Stimulated activated memory B cell treated with anti-CD40 and anti-IgM and Interleukin-4, amounts not matched to agents 10 μg/mL and 1 μg/mL and 100 μg/mL, for 72 hours (primary cell): Measurements from ENCODE around the gene TMEM208.

Experiments
- ATAC-seq: fragments of 150-1000 bp; cut with Tn5 transposase; 2 replicates; pipeline ENCODE4 v1.10.0; 2021
- H3K27ac Mint-ChIP-seq: one replicate; pipeline ENCODE4 v1.8.0; 2022; ENCODE audit warnings: mild to moderate bottlenecking, mixed read lengths
- H3K27me3 Mint-ChIP-seq: one replicate; pipeline ENCODE4 v1.8.0; 2022; ENCODE audit warnings: mixed read lengths
- H3K36me3 Mint-ChIP-seq: one replicate; pipeline ENCODE4 v1.8.0; 2022; ENCODE audit warnings: mixed read lengths
- H3K4me1 Mint-ChIP-seq: one replicate; pipeline ENCODE4 v1.8.0; 2022; ENCODE audit warnings: mixed read lengths
- H3K4me3 Mint-ChIP-seq: one replicate; pipeline ENCODE4 v1.8.0; 2022; ENCODE audit warnings: mild to moderate bottlenecking, moderate library complexity, mixed read lengths
- H3K9me3 Mint-ChIP-seq: one replicate; pipeline ENCODE4 v1.8.0; 2022; ENCODE audit warnings: mixed read lengths

TMEM208 gene

GRCh38 chr16:67246756-67247191 is 19.8 kb downstream of the TMEM208 start:
- peak overlapping the region; percentile 85 for H3K27ac Mint-ChIP-seq
- peak; percentile 18 for ATAC-seq
- H3K4me3 Mint-ChIP-seq: peak overlapping the region; percentile 82
- peaks cover 30% of the 10 kb centered on the region for H3K27me3 Mint-ChIP-seq
- H3K9me3 Mint-ChIP-seq: no peaks in the 10 kb centered on the region
- H3K36me3 Mint-ChIP-seq: no peaks in the 10 kb centered on the region
- H3K4me1 Mint-ChIP-seq: peaks cover 56% of the 10 kb centered on the region

GRCh38 chr16:67247192-67248072 is 20.5 kb downstream of the TMEM208 start, which contains the start of gene FHOD1:
TSS of gene FHOD1 (minus strand) at chr16:67247481. CDS start at chr16:67247410, 71 bp downstream.
- Mint-ChIP-seq H3K36me3 (no peaks in the 10 kb centered on the region), H3K9me3 (no peaks in the 10 kb centered on the region), H3K27ac (peak within 1 kb of the TSS; percentile 85), H3K4me3 (peak within 1 kb of the TSS; percentile 82), H3K27me3 (peaks cover 30% of the 10 kb centered on the region), H3K4me1 (peaks cover 54% of the 10 kb centered on the region)
- peak; percentile 84 for ATAC-seq

- Mint-ChIP-seq H3K9me3 (no peaks in the 10 kb centered on the region), H3K4me1 (peaks cover 49% of the 10 kb centered on the region), H3K27me3 (peaks cover 30% of the 10 kb centered on the region), H3K36me3 (no peaks in the 10 kb centered on the region), H3K4me3 (peak overlapping the region; percentile 82), H3K27ac (peak overlapping the region; percentile 85)
- no peak for ATAC-seq
Measured at GRCh38 chr16:67248073-67248400, 21.1 kb downstream of the TMEM208 start.

- no peak for ATAC-seq
- peak within 1 kb of the TSS; percentile 85 for H3K27ac Mint-ChIP-seq
- no peaks in the 10 kb centered on the region for H3K36me3 Mint-ChIP-seq
- H3K27me3 Mint-ChIP-seq: peaks cover 30% of the 10 kb centered on the region
- peak within 1 kb of the TSS; percentile 82 for H3K4me3 Mint-ChIP-seq
- H3K9me3 Mint-ChIP-seq: no peaks in the 10 kb centered on the region
- peaks cover 45% of the 10 kb centered on the region for H3K4me1 Mint-ChIP-seq
Measured at GRCh38 chr16:67248401-67249177, 21.7 kb downstream of the TMEM208 start, which contains the start of gene SLC9A5. TSS of gene SLC9A5 (plus strand) at chr16:67248979. CDS start at chr16:67249015, 36 bp downstream.

GRCh38 chr16:67249178-67250044 is 22.5 kb downstream of the TMEM208 start:
- H3K4me3 Mint-ChIP-seq: peak overlapping the region; percentile 67
- H3K4me1 Mint-ChIP-seq: peaks cover 37% of the 10 kb centered on the region
- H3K9me3 Mint-ChIP-seq: no peaks in the 10 kb centered on the region
- H3K27me3 Mint-ChIP-seq: peaks cover 30% of the 10 kb centered on the region
- no peaks in the 10 kb centered on the region for H3K36me3 Mint-ChIP-seq
- peak overlapping the region; percentile 85 for H3K27ac Mint-ChIP-seq
- ATAC-seq: no peak

GRCh38 chr16:67250045-67250327 is 23.1 kb downstream of the TMEM208 start:
- peaks cover 30% of the 10 kb centered on the region for H3K27me3 Mint-ChIP-seq
- no peak for ATAC-seq
- H3K27ac Mint-ChIP-seq: peak overlapping the region; percentile 85
- peak overlapping the region; percentile 67 for H3K4me3 Mint-ChIP-seq
- H3K4me1 Mint-ChIP-seq: peaks cover 31% of the 10 kb centered on the region
- no peaks in the 10 kb centered on the region for H3K36me3 Mint-ChIP-seq
- H3K9me3 Mint-ChIP-seq: no peaks in the 10 kb centered on the region

- H3K36me3 Mint-ChIP-seq: no peaks in the 10 kb centered on the region
- H3K4me1 Mint-ChIP-seq: peaks cover 19% of the 10 kb centered on the region
- H3K27me3 Mint-ChIP-seq: peaks cover 28% of the 10 kb centered on the region
- no peak overlapping the region for H3K27ac Mint-ChIP-seq
- no peaks in the 10 kb centered on the region for H3K9me3 Mint-ChIP-seq
- no peak for ATAC-seq
- no peak overlapping the region for H3K4me3 Mint-ChIP-seq
Measured at GRCh38 chr16:67252609-67253497, 25.9 kb downstream of the TMEM208 start.

- no peaks in the 10 kb centered on the region for H3K9me3 Mint-ChIP-seq
- no peaks in the 10 kb centered on the region for H3K36me3 Mint-ChIP-seq
- no peak overlapping the region for H3K4me3 Mint-ChIP-seq
- H3K4me1 Mint-ChIP-seq: peaks cover 2% of the 10 kb centered on the region
- peaks cover 10% of the 10 kb centered on the region for H3K27me3 Mint-ChIP-seq
- no peak for ATAC-seq
- H3K27ac Mint-ChIP-seq: no peak overlapping the region
Measured at GRCh38 chr16:67254801-67255552, 28.0 kb downstream of the TMEM208 start.

- Mint-ChIP-seq H3K4me3 (no peak overlapping the region), H3K9me3 (no peaks in the 10 kb centered on the region), H3K27me3 (peaks cover 3% of the 10 kb centered on the region), H3K36me3 (no peaks in the 10 kb centered on the region), H3K27ac (no peak overlapping the region), H3K4me1 (no peaks in the 10 kb centered on the region)
- ATAC-seq: no peak
Measured at GRCh38 chr16:67255553-67256221, 28.8 kb downstream of the TMEM208 start.

GRCh38 chr16:67256701-67257230 is 29.8 kb downstream of the TMEM208 start:
- Mint-ChIP-seq H3K36me3 (no peaks in the 10 kb centered on the region), H3K4me1 (no peaks in the 10 kb centered on the region), H3K9me3 (no peaks in the 10 kb centered on the region), H3K27ac (no peak overlapping the region), H3K4me3 (no peak overlapping the region), H3K27me3 (no peaks in the 10 kb centered on the region)
- no peak for ATAC-seq

GRCh38 chr16:67257486-67258160 is 30.7 kb downstream of the TMEM208 start:
- ATAC-seq: no peak
- no peak overlapping the region for H3K4me3 Mint-ChIP-seq
- no peak overlapping the region for H3K27ac Mint-ChIP-seq
- H3K36me3 Mint-ChIP-seq: no peaks in the 10 kb centered on the region
- no peaks in the 10 kb centered on the region for H3K9me3 Mint-ChIP-seq
- no peaks in the 10 kb centered on the region for H3K4me1 Mint-ChIP-seq
- peaks cover 2% of the 10 kb centered on the region for H3K27me3 Mint-ChIP-seq

- H3K27ac Mint-ChIP-seq: no peak overlapping the region
- H3K9me3 Mint-ChIP-seq: no peaks in the 10 kb centered on the region
- no peaks in the 10 kb centered on the region for H3K4me1 Mint-ChIP-seq
- H3K27me3 Mint-ChIP-seq: peaks cover 9% of the 10 kb centered on the region
- H3K36me3 Mint-ChIP-seq: no peaks in the 10 kb centered on the region
- ATAC-seq: no peak
- no peak overlapping the region for H3K4me3 Mint-ChIP-seq
Measured at GRCh38 chr16:67258161-67258835, 31.4 kb downstream of the TMEM208 start.
